ENCODE results near the gene PCDHGA1.

DNA sequence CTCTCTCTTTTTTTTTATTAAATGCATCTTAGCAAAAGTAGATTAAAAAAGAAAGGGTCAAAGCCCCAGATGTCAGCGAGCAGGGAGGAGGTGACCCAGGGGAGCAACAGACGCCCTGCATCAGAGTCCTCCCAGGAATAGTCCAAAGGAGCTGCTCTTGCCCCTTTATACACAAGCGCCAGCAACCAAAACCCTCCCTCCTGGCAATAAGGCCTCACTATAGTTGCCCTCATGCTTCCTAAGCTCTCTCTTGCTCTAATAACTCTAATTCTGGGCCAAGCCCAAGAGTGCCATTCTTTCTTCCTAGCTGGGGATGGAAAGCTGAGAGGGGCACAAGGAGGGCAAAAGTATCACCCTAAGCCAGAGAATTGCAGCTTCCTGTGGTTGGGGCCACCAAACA is 184.8 kb downstream of the PCDHGA1 start:
- TF ChIP-seq, protein P1, sequence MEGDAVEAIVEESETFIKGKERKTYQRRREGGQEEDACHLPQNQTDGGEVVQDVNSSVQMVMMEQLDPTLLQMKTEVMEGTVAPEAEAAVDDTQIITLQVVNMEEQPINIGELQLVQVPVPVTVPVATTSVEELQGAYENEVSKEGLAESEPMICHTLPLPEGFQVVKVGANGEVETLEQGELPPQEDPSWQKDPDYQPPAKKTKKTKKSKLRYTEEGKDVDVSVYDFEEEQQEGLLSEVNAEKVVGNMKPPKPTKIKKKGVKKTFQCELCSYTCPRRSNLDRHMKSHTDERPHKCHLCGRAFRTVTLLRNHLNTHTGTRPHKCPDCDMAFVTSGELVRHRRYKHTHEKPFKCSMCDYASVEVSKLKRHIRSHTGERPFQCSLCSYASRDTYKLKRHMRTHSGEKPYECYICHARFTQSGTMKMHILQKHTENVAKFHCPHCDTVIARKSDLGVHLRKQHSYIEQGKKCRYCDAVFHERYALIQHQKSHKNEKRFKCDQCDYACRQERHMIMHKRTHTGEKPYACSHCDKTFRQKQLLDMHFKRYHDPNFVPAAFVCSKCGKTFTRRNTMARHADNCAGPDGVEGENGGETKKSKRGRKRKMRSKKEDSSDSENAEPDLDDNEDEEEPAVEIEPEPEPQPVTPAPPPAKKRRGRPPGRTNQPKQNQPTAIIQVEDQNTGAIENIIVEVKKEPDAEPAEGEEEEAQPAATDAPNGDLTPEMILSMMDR (IDR thresholded peaks at IDR 0.05), result no peak
- TF ChIP-seq EP300 (IDR thresholded peaks at IDR 0.05) (no peak), POLR2A (IDR thresholded peaks at IDR 0.05) (no peak)
